NCI-H345 (cell line): Measurements from ENCODE around the gene PACS2.
A peak's percentile ranks its signal among the peaks of the same experiment; 100 is the strongest.
"Not testable (repeated sequence)": the region's sequence is repeated elsewhere in the genome, so short reads cannot be mapped to it uniquely, and the experiment has no call there.

ENCODE experiments used
- DNase-seq: peaks from one replicate; lab custom pipeline; 2025; lab: John Stamatoyannopoulos, UW

PACS2 gene

GRCh38 chr14:105315941-105316576 is 1.5 kb downstream of the PACS2 start:
- DNase-seq, result no peak

- no peak for DNase-seq
These were observed 2.0 kb downstream of the PACS2 start for GRCh38 chr14:105316577-105316941.

- no peak for DNase-seq
These were observed 2.5 kb downstream of the PACS2 start for GRCh38 chr14:105316968-105317510.

- DNase-seq, result no peak
These were observed 3.0 kb downstream of the PACS2 start for GRCh38 chr14:105317546-105317945.

- no peak for DNase-seq
These were observed 8.4 kb downstream of the PACS2 start for GRCh38 chr14:105322791-105323556.

- DNase-seq, result no peak
These were observed 9.1 kb downstream of the PACS2 start for GRCh38 chr14:105323663-105324062.

- peak; percentile 52 for DNase-seq
These were observed 9.7 kb downstream of the PACS2 start for GRCh38 chr14:105324080-105324778.

GRCh38 chr14:105324871-105325270 is 10.3 kb downstream of the PACS2 start:
- DNase-seq, result no peak

- DNase-seq, result no peak
These were observed 10.8 kb downstream of the PACS2 start for GRCh38 chr14:105325303-105325702.

GRCh38 chr14:105325716-105326567 is 11.4 kb downstream of the PACS2 start:
- DNase-seq, result no peak

GRCh38 chr14:105326568-105326867 is 12.0 kb downstream of the PACS2 start:
- DNase-seq, result no peak

GRCh38 chr14:105326891-105327694 is 12.5 kb downstream of the PACS2 start:
- no peak for DNase-seq

GRCh38 chr14:105327695-105328045 is 13.1 kb downstream of the PACS2 start:
- DNase-seq, result not testable (repeated sequence)

- DNase-seq, result no peak
These were observed 13.6 kb downstream of the PACS2 start for GRCh38 chr14:105328070-105328677.

GRCh38 chr14:105328678-105329390 is 14.3 kb downstream of the PACS2 start:
- DNase-seq, result no peak

- DNase-seq, result no peak
These were observed 15.0 kb downstream of the PACS2 start for GRCh38 chr14:105329411-105330150.

- no peak for DNase-seq
These were observed 15.9 kb downstream of the PACS2 start for GRCh38 chr14:105330491-105330895.

- DNase-seq, result no peak
These were observed 17.2 kb downstream of the PACS2 start for GRCh38 chr14:105331575-105332349.
